HG02938 (cell line): ENCODE results near the gene SLC13A3.

ENCODE experiments used
- ATAC-seq: cut with Tn5 transposase; IDR thresholded peaks from one replicate; pipeline ENCODE4 v1.9.1; 2021; ENCODE audit warnings: mild to moderate bottlenecking, moderate library complexity; ENCODE audit not compliant: unreplicated experiment

SLC13A3 gene

DNA sequence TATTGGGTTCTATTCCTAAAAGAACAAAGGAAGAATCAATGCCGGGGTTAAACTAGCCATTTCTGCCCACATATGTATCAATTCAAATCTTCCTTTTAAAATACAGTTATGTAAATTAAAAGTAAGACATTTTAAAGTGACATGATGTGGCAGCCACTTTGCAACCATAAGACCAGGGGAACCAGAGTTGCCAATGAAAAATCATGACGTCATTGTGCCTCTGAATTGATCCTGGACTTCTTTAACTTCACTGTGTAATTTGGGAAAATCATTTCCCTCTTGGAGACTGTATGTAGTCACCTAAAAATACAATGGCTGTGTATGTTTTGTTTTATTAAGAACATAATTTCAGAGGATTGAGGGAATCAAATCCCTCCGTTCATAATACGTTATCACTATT lies 42.2 kb downstream of the SLC13A3 start:
- no peak for ATAC-seq

DNA sequence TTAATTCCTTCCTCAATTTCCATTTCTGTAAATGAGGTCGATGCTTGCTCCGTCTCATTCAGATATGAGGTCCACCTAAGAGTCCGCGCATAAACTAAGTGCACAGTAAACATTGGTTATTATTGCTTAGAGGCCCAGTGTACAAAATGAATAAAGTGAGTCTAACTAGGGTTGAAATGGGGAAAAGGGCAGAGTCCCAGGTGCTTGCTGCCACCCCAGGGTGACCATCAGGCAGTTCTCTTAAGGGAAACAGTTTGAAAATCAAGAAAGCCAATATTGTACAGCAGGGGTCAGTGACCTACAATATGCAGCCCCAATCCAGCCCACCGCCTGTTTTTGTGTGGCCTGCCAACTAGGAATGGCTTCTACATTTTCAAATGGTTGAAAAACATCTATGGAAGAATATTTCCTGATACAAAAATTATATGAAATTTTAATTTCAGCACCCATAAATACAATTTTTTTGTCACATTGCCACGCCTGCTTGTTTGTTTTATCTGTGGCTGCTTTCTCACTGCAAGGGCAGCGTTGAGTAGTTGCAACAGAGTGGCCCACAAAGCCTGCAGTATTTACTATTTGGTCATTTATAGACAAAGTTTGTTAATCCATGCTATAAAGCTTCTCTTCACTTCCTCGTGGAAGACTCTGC lies 43.3 kb downstream of the SLC13A3 start:
- ATAC-seq, result no peak

DNA sequence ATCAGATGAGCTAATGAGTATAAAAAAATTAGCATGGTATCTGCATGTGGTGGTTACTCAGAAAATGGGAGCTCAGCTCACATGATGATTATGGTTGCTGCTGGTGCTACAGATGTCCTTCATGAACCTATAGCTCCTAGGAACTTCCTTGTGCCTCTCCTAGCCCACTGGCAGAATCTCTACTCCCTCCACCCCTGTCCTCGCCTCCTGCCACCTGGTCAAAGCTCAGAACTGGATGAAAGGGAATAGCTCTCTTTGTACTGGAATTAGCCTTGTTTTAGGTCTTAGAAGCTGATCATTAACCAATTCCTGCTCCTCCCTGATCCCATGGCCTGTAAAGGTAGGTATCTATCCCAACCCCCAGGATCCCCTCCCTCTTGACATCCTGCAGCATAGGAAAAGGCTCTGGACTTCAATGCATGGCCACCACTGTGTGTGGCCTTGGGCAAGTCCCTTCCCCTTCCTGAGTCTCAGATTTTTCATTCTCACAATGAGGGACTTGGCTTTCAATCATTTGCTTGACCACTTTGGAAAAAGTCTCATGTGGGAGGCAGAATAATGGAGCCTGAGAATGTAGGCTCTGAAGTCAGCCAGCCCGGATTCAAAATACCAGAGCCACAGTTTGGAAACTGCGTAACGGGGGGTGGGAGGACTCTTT lies 43.9 kb downstream of the SLC13A3 start:
- ATAC-seq, result no peak

DNA sequence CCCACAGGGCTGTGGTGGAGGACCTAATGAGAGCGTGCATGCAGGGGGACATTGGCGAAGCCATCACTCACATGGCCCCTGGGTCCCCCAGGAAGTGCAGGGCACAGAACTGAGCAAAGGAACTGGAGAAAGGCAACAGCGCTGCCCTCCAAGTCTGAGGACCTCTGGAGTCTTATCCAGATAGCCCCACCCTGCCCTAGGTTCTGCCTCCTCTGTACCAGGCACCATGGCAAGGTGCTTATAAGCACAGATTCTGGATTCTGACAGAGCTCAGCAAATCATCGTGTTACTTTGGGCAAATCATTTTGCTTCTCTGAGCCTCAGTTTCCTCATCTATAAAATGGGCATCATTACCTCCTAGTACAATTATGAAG lies 44.5 kb downstream of the SLC13A3 start:
- no peak for ATAC-seq

- no peak for ATAC-seq
Observed at GRCh38 chr20:46605978-46606816, 45.1 kb downstream of the SLC13A3 start.

- ATAC-seq, result no peak
Observed at GRCh38 chr20:46605181-46605580, 46.1 kb downstream of the SLC13A3 start.

DNA sequence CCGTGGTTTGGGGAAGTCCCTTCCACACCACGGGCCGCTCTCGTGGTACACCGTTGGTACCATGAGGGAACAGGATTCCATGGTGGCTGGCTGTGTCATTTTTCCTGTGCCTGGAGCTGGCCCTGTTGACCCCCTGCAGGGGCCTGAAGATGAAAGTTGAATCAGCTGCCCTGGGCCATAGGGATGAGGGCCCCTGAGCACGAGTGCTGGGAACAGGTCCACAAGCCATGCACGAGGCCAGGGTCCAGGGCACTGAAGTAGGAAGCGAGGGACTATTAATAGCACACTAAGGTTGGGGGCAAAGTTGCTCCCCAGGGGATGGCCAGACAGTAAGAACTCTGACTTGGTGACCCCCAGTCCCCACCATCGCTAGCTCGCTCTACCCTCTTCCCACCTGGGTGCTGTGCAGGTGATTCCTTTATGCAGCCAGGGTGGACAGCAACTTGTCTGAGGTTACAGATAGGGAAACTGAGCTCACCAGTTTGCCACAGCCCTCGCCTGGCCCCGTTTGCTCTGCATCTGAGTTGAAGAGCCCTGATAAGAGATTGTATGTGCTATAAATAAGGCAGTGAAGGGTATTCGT lies 46.6 kb downstream of the SLC13A3 start:
- ATAC-seq, result no peak

- ATAC-seq, result no peak
Observed at GRCh38 chr20:46602429-46602828, 48.8 kb downstream of the SLC13A3 start.

- no peak for ATAC-seq
Observed at GRCh38 chr20:46601603-46602122, 49.6 kb downstream of the SLC13A3 start.

GRCh38 chr20:46600286-46600752 lies 50.9 kb downstream of the SLC13A3 start:
- ATAC-seq, result no peak

GRCh38 chr20:46599227-46599987 lies 51.9 kb downstream of the SLC13A3 start:
- no peak for ATAC-seq

DNA sequence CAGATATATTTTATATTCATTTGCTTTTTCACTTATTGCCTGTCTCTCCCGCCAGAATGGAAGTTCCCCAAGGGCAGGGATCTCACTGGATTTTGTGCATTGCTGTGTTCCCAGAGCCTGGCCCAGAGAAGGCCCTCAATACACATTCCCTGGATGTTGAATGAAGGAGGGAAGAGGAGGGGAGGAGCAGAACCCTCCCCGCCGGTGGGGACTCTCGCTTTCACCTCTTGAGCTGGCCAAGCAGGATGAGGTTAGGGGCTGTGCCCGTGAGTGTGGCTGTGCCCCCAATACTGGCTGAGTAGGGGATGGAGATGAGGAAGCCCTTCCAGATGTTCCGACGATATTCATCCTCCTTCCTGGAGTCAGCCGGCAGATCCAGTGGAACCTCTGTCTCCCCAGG lies 55.3 kb downstream of the SLC13A3 start:
- ATAC-seq, result no peak

- ATAC-seq, result no peak
Observed at GRCh38 chr20:46594725-46595124, 56.5 kb downstream of the SLC13A3 start.

DNA sequence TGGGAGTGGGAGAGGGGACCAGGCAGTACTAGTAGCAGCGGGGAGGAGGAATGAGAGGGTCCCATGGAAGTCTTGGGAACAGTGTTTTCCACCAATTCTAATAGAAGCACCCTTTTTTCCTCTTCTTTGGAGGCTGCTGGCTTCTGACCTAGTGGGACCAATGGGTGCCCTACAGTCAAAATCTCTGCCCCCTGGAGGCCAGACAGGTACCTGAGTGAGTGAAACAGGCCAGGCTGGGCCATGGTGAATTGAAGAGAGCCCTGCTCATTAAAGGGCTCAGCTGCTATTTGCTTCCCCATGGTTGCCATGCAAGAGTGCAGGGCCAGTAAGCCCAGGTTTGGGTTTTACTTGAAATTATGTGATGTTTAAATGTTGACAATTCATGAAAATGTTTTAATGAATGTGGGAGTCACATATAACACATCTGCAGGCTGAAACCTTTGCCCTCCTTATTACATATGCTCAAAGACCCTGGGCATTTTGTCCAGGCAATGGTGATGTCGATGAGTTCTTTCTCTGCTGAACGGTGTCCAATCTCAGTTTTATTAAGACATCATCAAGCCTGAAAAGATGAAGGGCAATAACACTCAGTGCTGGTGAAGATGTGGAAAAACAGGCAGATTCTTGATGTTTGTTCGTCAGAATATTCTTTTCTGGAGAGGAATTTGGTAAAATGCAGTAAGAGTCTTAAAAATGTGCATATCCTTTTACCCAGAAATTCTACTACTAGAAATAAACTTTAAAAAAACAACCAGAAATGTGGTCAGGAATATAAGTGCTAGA lies 58.5 kb downstream of the SLC13A3 start:
- ATAC-seq, result no peak

GRCh38 chr20:46590443-46590842 lies 60.8 kb downstream of the SLC13A3 start:
- ATAC-seq, result no peak

- ATAC-seq, result no peak
Observed at GRCh38 chr20:46588532-46589511, 62.4 kb downstream of the SLC13A3 start.

- ATAC-seq, result no peak
Observed at GRCh38 chr20:46587986-46588385, 63.3 kb downstream of the SLC13A3 start.

GRCh38 chr20:46586724-46587123 lies 64.5 kb downstream of the SLC13A3 start:
- ATAC-seq, result no peak

- ATAC-seq, result no peak
Observed at GRCh38 chr20:46584508-46584907, 66.8 kb downstream of the SLC13A3 start.
